Non-pigmented ciliary epithelial cell (primary cell): Measurements from ENCODE around the gene ZC3H8.

ENCODE experiments used
- DNase-seq: peaks from one replicate; pipeline ENCODE4 v3.0.0-alpha.2; 2010; ENCODE audit warnings: low read depth

ZC3H8 gene

DNA sequence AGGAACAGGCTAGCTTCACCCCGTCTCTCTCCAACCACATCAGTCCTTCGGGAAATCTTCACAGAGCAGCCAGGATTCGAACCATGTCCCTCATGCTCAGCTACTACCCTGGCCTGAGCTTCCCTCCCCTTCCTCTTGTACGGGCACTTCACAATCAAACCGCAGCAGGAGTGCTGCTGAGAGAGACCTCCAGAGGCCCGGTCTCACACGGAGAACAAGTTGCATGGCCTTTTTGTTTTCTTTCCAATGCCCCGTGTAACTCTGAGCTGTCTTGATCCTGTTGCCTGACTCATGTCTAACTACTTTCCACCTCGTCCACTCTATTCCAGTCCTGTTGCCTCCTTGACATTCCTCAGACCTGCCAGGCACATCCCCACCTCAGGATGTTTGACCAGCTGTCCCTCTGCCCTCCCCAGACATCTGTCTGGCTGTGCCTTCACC is 91.3 kb downstream of the ZC3H8 start:
- no peak for DNase-seq

DNA sequence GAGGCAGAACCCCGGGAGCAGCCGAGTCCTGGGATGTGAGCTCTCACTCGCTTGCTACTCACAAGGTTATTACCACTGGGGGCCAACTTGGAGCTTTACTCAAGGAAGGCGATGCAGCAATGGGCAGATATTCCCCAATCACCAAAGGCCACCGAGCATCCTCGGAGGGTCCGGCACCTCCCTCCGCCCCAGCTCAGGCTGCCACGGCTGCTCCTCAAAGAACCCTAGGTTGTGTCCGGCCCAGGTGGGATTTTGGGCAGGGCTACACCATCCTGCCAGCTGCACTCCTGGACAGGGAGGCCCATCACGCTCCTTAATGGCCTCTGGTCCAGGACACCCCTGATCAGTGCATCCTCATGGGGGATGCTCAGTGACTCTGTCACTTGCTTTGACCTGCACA is 91.9 kb downstream of the ZC3H8 start:
- DNase-seq, result no peak

DNA sequence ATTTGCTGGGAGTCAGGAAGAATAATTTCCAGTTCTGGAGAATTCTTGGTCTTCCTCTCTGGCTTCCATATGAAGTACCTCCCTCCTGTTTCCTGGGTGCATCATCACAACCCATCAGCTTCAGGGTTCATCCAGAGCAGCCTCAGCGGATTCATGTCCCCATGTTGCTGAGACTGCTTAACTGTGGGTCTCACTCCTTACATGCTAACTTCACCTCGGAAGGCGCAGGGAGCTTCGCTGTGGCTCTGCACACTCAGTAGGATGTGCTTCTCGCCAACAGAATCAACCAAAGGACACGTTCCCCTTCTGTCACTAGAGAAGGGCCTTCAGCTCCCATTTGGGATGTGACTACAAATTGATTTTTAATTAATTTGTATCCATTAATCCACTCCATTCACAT is 92.5 kb downstream of the ZC3H8 start:
- DNase-seq, result no peak
